GM21367 (cell line): ENCODE data around the gene MAD1L1.

Source experiments
- ATAC-seq: cut with Tn5 transposase; IDR thresholded peaks from one replicate; pipeline ENCODE4 v1.9.1; 2021; ENCODE audit not compliant: unreplicated experiment

MAD1L1 gene

GRCh38 chr7:2258661-2259365, 26.1 kb upstream of the MAD1L1 start:
- ATAC-seq: no peak

GRCh38 chr7:2257651-2258050, 24.9 kb upstream of the MAD1L1 start:
- ATAC-seq: no peak

- no peak for ATAC-seq
Measured at GRCh38 chr7:2257046-2257551, 24.4 kb upstream of the MAD1L1 start.

GRCh38 chr7:2256306-2257045, 23.7 kb upstream of the MAD1L1 start:
- ATAC-seq: no peak

- ATAC-seq: no peak
Measured at GRCh38 chr7:2255145-2256139, 22.7 kb upstream of the MAD1L1 start.

GRCh38 chr7:2254429-2255144, 21.8 kb upstream of the MAD1L1 start:
- no peak for ATAC-seq

- no peak for ATAC-seq
Measured at GRCh38 chr7:2253525-2254244, 20.9 kb upstream of the MAD1L1 start.

GRCh38 chr7:2253021-2253420, 20.3 kb upstream of the MAD1L1 start:
- ATAC-seq: no peak

GRCh38 chr7:2251841-2252771, 19.4 kb upstream of the MAD1L1 start:
- no peak for ATAC-seq

GRCh38 chr7:2251381-2251780, 18.6 kb upstream of the MAD1L1 start:
- no peak for ATAC-seq

- ATAC-seq: no peak
Measured at GRCh38 chr7:2249744-2250323, 17.1 kb upstream of the MAD1L1 start.

GRCh38 chr7:2248984-2249694, 16.4 kb upstream of the MAD1L1 start:
- ATAC-seq: no peak

GRCh38 chr7:2247141-2247995, 14.6 kb upstream of the MAD1L1 start:
- no peak for ATAC-seq

- no peak for ATAC-seq
Measured at GRCh38 chr7:2245883-2246675, 13.3 kb upstream of the MAD1L1 start.

GRCh38 chr7:2244404-2244995, 11.8 kb upstream of the MAD1L1 start:
- ATAC-seq: no peak

GRCh38 chr7:2243458-2243857, 10.7 kb upstream of the MAD1L1 start:
- no peak for ATAC-seq
